GM19099 (cell line): ENCODE data around the gene CHD1.

Experiments
- POLR2A ChIP-seq: IDR thresholded peaks from 3 replicates; pipeline ENCODE4 v1.6.1; 2011; ENCODE audit warnings: low read depth; ENCODE audit not compliant: insufficient read length; ENCODE audit errors: extremely low read depth

CHD1 gene

GRCh38 chr5:98872674-98873073 is 56.1 kb downstream of the CHD1 start:
- TF ChIP-seq POLR2A = no peak

GRCh38 chr5:98865690-98866089 is 63.1 kb downstream of the CHD1 start:
- no peak for TF ChIP-seq POLR2A

GRCh38 chr5:98847054-98847453 is 81.8 kb downstream of the CHD1 start:
- TF ChIP-seq POLR2A = no peak

GRCh38 chr5:98846520-98846919 is 82.3 kb downstream of the CHD1 start:
- no peak for TF ChIP-seq POLR2A

GRCh38 chr5:98845878-98846277 is 82.9 kb downstream of the CHD1 start:
- no peak for TF ChIP-seq POLR2A

- no peak for TF ChIP-seq POLR2A
Observed at GRCh38 chr5:98844865-98845264, 83.9 kb downstream of the CHD1 start.

- TF ChIP-seq POLR2A = no peak
Observed at GRCh38 chr5:98843481-98843880, 85.3 kb downstream of the CHD1 start.

- no peak for TF ChIP-seq POLR2A
Observed at GRCh38 chr5:98840946-98841345, 87.9 kb downstream of the CHD1 start.

- TF ChIP-seq POLR2A = no peak
Observed at GRCh38 chr5:98839469-98840383, 89.1 kb downstream of the CHD1 start.

- no peak for TF ChIP-seq POLR2A
Observed at GRCh38 chr5:98836175-98836574, 92.6 kb downstream of the CHD1 start.

- no peak for TF ChIP-seq POLR2A
Observed at GRCh38 chr5:98827588-98828284, 101.1 kb downstream of the CHD1 start.

GRCh38 chr5:98827161-98827560 is 101.6 kb downstream of the CHD1 start:
- no peak for TF ChIP-seq POLR2A

GRCh38 chr5:98825582-98826375 is 103.0 kb downstream of the CHD1 start:
- TF ChIP-seq POLR2A = no peak

- TF ChIP-seq POLR2A = no peak
Observed at GRCh38 chr5:98816582-98817222, 112.1 kb downstream of the CHD1 start.

GRCh38 chr5:98813755-98814154 is 115.1 kb downstream of the CHD1 start:
- TF ChIP-seq POLR2A = no peak
